Neural crest cell (in vitro differentiated cells): ENCODE results near the gene ACCSL. TPM values are rescaled to one million over a fixed set of nuclear protein-coding genes. Genes with fewer than 3 reads are reported as not detected.

Experiments used
- DNase-seq: peaks from one replicate; pipeline ENCODE4 v3.0.0; 2021; ENCODE audit warnings: low read depth, mixed read lengths, low spot score
- H3K27ac Mint-ChIP-seq: one replicate; pipeline ENCODE4 v1.8.0; 2021; ENCODE audit warnings: mild to moderate bottlenecking, mixed read lengths; ENCODE audit not compliant: unreplicated experiment
- H3K27me3 Mint-ChIP-seq: 2 replicates; pipeline ENCODE4 v1.8.0; 2021; ENCODE audit warnings: low read depth, mild to moderate bottlenecking, mixed read lengths
- H3K36me3 Mint-ChIP-seq: 2 replicates; pipeline ENCODE4 v1.8.0; 2021; ENCODE audit warnings: low read depth, mild to moderate bottlenecking, mixed read lengths
- H3K4me1 Mint-ChIP-seq: 2 replicates; pipeline ENCODE4 v1.8.0; 2021; ENCODE audit warnings: mixed read lengths
- H3K4me3 Mint-ChIP-seq: one replicate; pipeline ENCODE4 v1.8.0; 2021; ENCODE audit warnings: mild to moderate bottlenecking, mixed read lengths
- H3K9me3 Mint-ChIP-seq: 2 replicates; pipeline ENCODE4 v1.8.0; 2021; ENCODE audit warnings: mixed read lengths
- CTCF ChIP-seq: fragments of 200-600 bp; sonication (generic); conservative IDR thresholded peaks from 2 replicates; pipeline ENCODE4 v1.5.0; 2021; ENCODE audit warnings: antibody characterized with exemption, mild to moderate bottlenecking
- total RNA-seq: library from RNA; stranded (reverse); gene quantifications from 2 replicates; pipeline ENCODE4 v1.2.1, GENCODE V29; 2021

Gene ACCSL
- total RNA-seq, 1 donor from 2014 or later: not detected

GRCh38 chr11:44037658-44037998 is 10.2 kb upstream of the ACCSL start:
- Mint-ChIP-seq H3K4me3 (no peak overlapping the region), H3K9me3 (peaks cover 2% of the 10 kb centered on the region), H3K36me3 (no peaks in the 10 kb centered on the region), H3K27me3 (peaks cover 6% of the 10 kb centered on the region), H3K4me1 (peaks cover 29% of the 10 kb centered on the region), H3K27ac (no peak overlapping the region)
- no peak for TF ChIP-seq CTCF
- DNase-seq: no peak

- Mint-ChIP-seq H3K9me3 (peaks cover 2% of the 10 kb centered on the region), H3K27me3 (peaks cover 13% of the 10 kb centered on the region), H3K36me3 (no peaks in the 10 kb centered on the region), H3K4me1 (no peaks in the 10 kb centered on the region), H3K4me3 (no peak overlapping the region), H3K27ac (no peak overlapping the region)
- DNase-seq: no peak
- no peak for TF ChIP-seq CTCF
These were observed 4.6 kb upstream of the ACCSL start for GRCh38 chr11:44043157-44043556.

DNA sequence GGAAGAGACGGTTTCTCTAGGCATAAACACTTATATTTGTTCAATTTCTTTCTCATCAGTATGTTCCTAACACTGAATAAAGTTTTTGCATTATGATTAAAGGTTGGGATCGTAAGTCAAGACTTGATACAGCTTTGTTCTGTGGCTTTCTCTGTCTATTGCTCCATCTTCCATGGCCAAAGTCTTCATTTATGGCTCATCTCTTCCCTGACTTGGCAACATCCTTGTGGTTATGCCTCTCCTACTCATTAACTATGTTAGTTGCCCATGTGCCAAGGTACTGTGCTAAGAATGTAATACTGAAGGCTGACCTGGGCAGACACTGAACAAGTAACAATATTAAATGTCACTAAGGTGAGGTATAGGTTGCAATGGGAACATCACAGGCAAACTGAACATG is 1.6 kb upstream of the ACCSL start:
- no peaks in the 10 kb centered on the region for H3K4me1 Mint-ChIP-seq
- no peak overlapping the region for H3K27ac Mint-ChIP-seq
- H3K36me3 Mint-ChIP-seq: no peaks in the 10 kb centered on the region
- H3K27me3 Mint-ChIP-seq: peaks cover 9% of the 10 kb centered on the region
- DNase-seq: no peak
- H3K4me3 Mint-ChIP-seq: no peak overlapping the region
- no peak for TF ChIP-seq CTCF
- H3K9me3 Mint-ChIP-seq: peaks cover 5% of the 10 kb centered on the region

DNA sequence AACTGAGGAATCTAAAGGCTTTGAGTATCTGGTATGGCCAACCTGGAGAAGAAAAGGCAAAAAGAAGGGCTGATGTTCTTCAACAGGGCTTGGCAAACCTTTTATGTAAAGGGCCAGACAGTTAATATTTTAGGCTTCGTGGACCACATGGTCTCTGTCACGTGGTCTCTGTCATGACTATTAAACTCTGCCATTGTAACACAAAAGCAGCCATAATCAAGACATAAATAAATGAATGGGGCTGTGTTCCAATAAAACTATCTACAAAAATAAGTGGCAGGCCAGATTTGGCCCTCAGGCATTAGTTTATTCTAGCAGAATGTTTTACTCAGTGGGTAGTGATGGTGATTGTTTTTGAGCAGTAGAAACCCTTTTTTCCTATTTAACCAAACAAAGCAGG is 483 bp upstream of the ACCSL start:
- peaks cover 9% of the 10 kb centered on the region for H3K27me3 Mint-ChIP-seq
- no peak for TF ChIP-seq CTCF
- no peaks in the 10 kb centered on the region for H3K36me3 Mint-ChIP-seq
- H3K4me1 Mint-ChIP-seq: no peaks in the 10 kb centered on the region
- no peak overlapping the region for H3K4me3 Mint-ChIP-seq
- DNase-seq: no peak
- no peak overlapping the region for H3K27ac Mint-ChIP-seq
- H3K9me3 Mint-ChIP-seq: peaks cover 3% of the 10 kb centered on the region

DNA sequence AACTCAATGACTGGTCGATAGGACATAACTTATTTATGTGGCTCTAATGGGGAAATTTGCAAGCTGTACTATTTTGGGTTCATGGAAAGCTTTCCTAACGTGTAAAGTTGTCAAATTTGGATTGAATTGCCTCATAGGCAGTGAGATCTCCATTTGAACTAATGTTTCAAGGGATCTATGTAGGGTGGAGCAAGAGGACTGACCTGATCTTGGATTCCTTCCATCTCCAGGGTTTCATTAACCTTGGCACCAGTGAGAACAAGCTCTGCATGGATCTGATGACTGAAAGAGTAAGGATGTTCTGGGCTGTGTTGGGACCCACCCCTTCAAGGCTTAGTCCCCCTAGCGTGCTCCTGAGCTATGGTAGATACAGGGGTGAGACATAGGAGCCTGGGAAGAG is 2.1 kb downstream of the ACCSL start:
- Mint-ChIP-seq H3K36me3 (no peaks in the 10 kb centered on the region), H3K9me3 (peaks cover 3% of the 10 kb centered on the region), H3K27me3 (peaks cover 7% of the 10 kb centered on the region), H3K27ac (peak overlapping the region; percentile 35), H3K4me1 (no peaks in the 10 kb centered on the region), H3K4me3 (no peak overlapping the region)
- no peak for TF ChIP-seq CTCF
- DNase-seq: no peak

- Mint-ChIP-seq H3K9me3 (peaks cover 3% of the 10 kb centered on the region), H3K36me3 (no peaks in the 10 kb centered on the region), H3K4me1 (no peaks in the 10 kb centered on the region), H3K4me3 (no peak overlapping the region), H3K27ac (no peak overlapping the region), H3K27me3 (peaks cover 2% of the 10 kb centered on the region)
- no peak for DNase-seq
- no peak for TF ChIP-seq CTCF
These were observed 3.4 kb downstream of the ACCSL start for GRCh38 chr11:44051171-44051570.
